HTR-8/SVneo (cell line): ENCODE measurements around the gene CD38.
"Not testable (repeated sequence)": the region's sequence is repeated elsewhere in the genome, so short reads cannot be mapped to it uniquely, and the experiment has no call there.

ENCODE experiments used
- DNase-seq: peaks from one replicate; pipeline ENCODE4 v3.0.0; 2011; ENCODE audit warnings: low spot score, mixed read lengths; ENCODE audit not compliant: insufficient read length
- FAIRE-seq: peaks from 2 replicates; lab custom pipeline; 2011; peaks lifted over from hg19 to GRCh38; lab: Jason Lieb, UNC

The CD38 gene

DNA sequence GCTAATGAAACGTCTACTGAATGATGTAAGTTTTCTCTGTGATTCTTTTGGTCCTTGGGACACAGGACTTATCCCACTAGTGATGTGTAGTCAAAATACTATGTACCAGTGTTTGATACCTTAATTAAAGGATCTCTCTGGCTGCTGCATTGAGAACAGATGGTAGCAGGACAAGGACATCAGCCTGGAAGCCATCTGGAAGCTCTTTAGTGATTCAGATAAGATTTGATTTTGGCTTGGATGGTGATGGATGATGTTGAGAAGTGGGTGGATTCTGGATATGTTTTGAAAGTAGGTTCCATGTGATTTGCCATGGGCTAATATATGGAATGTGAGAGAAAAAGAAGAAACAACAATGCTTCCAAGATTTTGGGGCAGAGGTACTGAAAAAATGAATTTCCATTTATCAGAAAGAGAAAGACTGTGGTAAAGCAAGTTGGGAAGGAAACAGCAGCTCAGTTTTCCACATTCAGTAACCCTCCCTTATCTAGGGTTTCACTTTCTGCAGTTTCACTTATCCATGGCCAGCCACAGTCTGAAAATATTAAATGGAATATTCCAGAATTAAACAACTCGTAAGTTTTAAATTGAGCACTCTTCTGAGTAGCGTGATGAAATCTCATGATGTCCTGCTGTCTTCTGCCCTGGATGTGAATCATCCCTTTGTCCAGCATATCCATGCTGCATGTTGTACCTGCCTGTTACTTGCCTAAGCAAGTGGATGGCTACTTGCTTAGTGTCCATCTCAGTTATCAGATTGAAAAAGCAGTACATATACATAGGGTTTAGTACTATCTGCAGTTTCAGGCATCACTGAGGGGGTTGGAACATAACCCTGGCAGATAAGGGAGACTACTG is 15.6 kb downstream of the CD38 start:
- FAIRE-seq (no peak), DNase-seq (no peak)

DNA sequence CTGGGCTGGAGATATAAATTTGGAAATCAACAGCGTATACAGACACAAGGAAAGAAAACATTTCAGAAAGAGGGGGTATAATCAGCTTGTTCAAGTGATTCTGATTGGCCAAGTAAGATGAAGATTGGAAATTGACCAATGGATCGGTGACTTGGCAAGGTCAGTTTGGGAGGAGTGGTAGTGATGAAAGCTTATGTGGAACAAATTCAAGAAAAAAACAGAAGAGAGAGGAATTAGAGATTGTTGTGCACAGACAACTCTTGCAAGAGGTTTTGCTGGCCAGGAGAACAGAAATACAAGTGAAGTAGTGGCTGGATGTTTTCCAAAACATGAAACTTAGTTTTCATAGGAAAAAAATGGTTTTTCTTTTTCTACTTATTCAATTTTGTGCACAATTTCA is 16.3 kb downstream of the CD38 start:
- no peak for FAIRE-seq
- no peak for DNase-seq

DNA sequence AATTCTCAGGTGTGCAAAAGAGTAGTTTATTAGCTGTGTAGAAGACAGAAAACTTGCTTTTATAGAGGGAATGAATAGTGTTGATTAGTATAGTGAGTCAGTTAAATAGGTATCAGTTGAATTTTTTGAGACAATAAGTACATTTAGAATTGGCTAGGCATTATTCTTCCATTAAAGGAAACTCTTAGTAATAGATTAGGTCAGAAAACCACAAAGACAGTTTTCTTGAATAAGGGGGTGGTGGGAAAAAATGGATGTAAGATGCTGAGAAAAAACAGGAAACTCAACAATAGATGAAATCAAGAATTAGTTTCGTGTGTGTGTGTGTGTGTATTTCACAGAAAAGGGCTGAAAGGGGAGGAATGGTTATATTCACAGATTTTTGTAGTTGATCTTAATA is 16.8 kb downstream of the CD38 start:
- FAIRE-seq = no peak
- no peak for DNase-seq

DNA sequence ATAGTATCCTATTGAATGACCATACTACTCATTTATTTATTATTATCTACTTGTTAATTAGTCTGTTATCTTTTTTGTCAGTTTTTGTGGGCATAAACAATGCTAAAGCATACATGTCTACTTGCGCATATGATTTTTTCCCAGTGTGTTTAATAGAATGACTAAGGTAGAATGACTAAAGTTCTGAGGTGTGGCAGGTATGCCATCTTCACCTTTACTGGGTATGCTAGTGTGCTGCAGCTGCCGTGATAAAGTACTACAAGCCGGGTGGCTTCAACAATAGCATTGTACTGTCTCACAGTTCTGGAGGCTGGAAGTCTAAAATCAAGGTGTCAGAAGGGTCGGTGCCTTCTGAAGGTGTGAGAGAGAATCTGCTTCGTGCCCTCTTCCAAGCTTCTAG is 19.2 kb downstream of the CD38 start:
- FAIRE-seq = no peak
- no peak for DNase-seq

DNA sequence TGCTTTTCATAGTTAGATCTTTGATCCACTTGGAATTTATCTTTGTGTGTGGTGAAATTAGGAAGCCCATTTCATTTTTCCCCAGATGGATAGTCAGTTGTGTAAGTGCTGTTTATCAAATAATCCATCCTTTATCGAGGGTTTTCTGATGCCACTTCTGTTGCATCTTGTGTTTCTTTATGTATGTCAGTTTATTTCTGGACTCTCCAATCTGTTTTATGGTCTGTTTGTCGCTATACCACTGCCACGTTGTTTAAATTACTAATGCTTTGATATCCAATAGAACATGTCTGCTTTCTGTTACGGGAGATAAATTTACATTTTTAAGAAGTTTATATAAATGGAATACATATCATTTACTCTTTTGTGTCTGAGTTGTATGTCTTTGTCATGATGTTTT is 21.0 kb downstream of the CD38 start:
- FAIRE-seq = no peak

DNA sequence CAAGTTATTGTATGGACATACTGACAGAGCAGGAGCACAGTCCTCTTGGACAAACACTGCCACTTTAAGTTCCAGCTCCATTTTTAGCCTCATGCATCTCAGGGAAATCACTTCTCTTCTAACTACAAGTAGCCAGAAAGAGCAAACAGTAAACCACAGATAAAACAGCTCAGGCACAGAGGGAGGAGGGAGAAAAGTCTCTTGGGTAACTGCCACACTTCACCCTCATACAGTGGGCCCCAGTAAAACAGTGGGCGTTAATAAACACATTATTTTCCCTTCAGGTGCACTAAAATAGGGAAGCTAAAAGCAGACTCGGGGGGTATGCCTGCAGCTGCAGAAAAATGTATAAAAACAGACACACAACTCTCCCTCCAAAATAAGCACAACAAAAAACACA is 21.6 kb downstream of the CD38 start:
- DNase-seq (no peak), FAIRE-seq (no peak)

More for the DNA sequence above, 21.0 kb downstream of the CD38 start:
- DNase-seq = no peak

DNA sequence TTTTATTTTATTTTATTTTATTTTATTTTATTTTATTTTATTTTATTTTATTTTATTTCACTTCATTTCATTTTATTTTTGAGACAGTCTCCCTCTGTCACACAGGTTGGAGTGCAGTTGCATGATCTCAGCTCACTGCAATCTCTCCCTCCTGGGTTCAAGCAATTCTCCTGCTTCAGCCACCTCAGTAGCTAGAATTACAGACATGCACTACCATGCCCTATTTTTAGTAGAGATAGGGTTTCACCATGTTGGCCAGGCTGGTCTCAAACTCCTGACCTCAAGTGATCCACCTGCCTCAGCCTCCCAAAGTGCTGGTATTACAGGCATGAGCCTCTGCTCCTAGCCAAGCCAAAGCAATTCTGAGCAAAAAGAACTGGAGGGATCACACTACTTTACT is 24.4 kb downstream of the CD38 start:
- not testable (repeated sequence) for DNase-seq, FAIRE-seq

DNA sequence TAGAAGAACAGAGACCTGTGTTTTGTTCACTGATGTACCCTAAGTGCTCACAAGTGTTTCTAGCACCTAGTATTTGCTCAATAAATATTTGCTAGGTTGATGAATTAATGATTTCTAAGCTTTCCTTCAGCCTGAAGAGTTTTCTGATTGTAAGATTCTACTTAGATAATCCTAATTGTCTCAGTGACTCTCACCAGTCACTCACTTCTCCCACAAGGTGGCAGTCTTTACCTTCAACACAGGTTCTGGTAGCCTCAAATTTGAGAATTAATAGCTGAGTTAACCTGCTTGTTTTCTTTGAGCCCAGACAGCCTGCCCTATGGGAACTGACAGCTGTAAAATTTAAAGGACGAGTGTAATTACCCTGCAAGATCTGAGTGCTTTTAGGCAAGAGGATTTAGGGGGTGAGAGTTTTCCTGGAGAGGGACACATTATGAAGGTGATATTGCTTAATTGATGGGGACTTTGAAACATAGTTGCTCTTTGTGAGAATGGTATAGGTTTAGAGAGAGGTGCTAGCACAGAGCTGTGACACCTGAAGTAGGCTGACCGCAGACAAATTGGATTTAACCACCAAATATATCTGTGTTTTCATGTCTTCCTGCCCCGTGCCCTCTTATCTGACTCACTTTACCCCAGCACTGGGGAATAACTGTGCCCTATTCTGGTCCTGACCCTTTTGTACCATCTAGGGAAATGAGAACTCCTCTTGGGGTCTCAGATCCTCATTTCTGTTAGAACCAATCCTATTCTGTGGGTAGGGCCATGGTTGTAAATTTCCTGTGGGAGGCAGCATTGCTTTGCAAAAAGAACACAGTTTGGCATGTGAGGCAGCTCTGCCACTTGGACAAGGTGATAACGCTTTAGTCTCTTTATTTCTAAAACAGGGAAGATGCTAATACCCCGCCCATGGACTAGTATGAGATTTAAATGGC is 27.7 kb downstream of the CD38 start:
- FAIRE-seq (no peak), DNase-seq (peak; percentile 49)

DNA sequence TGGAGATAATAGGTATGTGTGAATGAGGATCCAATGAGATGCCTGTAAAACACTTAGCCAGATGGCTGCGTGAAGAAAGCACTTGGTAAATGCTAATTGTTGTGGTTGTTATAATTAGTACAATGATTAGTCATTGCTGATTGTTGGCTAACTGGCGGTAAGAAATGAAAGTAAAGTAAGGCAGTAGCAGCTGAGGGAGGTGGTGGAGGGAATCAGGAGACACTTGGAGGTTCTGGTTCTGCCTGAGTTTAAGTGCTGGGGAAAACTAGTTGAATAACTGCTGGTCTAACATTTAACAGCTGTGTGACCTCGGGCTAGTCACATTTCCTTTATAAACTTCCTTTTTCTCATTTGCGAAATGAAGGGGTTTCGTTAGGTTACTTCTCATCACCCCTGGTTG is 30.9 kb downstream of the CD38 start:
- DNase-seq = no peak
- no peak for FAIRE-seq

DNA sequence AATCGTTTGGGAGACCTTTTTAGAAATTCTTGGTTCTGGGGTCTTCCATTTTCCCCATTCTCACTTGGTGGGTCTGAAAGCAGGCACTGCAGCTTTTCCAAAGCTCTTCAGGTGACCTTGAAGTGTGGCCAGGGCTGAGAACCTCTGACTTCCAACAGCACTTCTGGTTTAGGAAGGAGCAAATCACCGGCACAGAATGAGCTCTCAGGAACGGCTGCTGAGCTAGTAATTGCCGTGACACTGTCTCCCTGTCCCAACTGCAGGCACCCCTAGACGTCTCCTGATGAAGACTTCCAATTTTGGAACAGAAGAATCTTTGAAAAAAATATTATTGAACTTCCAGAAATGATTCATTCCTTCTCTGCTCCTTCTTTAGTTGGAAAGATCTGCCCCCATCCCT is 31.3 kb downstream of the CD38 start:
- FAIRE-seq (no peak), DNase-seq (no peak)

DNA sequence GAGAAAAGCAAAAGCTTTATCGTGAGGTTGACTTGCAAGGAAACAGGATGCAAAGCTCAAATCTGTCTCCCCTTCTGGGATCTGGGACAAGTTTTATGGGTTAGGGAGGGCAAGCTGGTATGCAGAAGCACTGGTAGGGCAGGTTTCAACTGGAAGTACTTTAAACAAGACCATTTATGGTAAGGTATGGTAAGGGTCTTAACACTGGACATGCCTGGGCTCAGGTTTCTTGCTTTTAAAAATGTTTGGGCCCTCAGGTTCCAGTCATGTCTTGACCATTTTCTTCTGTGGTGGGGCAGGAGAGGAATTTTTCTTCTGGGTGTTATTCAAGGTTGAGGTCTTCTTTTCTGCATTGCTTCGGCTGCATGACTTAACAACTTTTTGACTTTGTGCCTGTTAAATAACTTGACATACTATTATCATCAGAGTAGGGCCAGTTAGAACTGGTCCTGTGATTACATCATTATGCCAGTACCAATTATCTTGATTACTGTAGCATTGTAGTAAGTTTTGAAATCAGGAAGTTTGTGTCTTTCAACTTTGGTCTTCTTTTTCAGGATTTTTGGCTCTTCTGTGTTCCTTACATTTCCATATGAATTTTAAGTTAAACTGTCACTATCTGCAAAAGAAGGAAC is 33.7 kb downstream of the CD38 start:
- DNase-seq (no peak), FAIRE-seq (no peak)

DNA sequence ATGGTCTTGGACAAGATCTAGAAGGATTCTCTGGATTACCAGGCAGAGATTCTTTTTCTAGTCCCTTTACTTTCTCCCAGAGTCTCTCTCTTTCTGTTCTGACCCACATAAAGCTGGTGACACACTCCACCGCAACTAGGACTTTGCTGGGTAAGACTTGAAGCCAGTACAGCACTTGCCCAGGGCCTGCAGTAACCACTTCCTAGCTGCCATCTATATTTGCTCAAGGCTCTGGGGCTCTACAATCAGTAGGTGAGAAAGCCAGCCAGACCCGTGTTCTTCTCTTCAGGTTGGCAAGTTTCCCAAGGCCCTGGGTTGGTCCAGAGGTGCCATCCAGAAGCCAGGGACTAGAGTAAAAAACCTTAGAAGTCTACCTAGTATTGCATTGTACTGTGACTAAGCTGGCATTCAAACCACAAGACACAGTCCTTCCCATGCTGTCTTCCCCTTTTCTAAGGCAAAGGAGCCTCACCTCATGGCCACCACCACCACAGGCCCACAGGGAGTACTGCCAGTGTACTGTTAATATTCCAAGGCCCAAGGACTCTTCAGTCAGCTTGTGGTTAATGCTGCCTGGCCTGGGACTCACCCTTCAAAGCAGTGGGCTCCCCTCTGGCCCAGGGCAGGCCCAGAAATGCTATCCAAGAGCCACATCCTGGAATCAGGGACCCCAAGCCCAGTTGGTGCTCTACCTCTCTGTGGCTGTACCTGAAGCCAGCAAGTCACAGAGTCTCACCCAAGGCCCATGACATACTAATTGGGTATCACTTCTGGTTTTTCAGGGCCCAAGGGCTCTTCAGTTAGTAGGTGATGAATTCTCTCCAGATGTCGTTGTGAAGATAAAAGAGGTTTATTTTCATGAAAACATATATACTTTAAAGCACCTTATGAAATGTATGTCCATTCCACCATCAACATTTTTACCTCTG is 54.7 kb downstream of the CD38 start:
- no peak for DNase-seq

DNA sequence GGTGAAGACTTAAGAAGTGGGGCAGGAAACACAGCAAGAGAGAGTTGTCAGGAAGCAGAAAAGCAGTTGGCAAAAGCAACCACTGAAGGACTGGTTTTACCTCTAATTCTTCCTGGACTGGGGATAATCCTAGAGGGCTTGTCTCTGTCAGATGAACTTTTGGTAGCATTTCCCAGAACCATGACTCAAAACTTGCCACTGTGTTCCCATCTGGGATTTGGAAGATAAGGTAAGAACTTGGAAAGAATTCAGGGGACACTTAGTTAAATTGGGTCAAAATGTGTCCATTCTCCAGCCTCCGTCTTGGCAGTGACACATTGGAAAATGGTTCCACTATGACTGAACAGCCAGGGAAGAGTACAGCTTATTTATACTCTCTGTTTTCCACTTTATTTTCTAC is 55.7 kb downstream of the CD38 start:
- DNase-seq (no peak), FAIRE-seq (no peak)

More for the DNA sequence above, 54.7 kb downstream of the CD38 start:
- no peak for FAIRE-seq

DNA sequence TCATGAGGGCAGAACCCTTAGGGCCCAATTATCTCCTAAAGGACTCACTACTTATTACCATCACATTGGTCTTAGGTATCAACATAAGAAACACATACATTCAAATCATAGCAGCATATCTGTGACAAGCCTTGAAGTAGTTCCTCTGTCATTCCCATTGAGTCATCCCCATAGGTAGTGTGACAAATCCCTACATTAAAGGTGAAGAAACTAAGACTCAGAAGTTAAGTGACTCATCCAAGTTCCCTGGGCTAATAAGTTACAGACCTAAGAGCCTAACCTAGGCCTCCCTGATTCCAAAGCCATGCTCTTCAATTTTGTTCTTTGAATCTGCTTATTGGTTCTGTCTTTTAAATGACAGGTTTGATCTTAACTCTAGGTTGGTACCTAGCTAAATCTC is 58.2 kb downstream of the CD38 start:
- DNase-seq (no peak), FAIRE-seq (no peak)

DNA sequence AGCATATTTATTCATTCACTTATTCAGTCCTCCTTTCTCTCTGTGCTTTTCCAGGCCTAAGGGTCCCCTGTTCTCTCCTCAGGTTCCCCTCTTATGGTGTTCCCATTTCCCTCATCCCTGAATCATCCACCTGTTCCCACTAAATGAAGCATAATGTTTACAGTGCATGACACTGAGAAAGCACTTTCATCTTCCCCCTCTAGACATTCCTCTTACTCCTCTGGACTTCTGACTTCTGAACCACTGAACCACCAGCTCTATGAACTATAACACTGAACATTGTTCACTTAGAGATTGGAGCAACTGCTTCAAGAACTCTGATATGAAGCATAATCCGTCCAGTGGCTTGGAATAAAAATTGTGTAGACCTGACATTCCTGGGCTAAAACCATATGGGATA is 59.5 kb downstream of the CD38 start:
- DNase-seq = no peak
- no peak for FAIRE-seq

DNA sequence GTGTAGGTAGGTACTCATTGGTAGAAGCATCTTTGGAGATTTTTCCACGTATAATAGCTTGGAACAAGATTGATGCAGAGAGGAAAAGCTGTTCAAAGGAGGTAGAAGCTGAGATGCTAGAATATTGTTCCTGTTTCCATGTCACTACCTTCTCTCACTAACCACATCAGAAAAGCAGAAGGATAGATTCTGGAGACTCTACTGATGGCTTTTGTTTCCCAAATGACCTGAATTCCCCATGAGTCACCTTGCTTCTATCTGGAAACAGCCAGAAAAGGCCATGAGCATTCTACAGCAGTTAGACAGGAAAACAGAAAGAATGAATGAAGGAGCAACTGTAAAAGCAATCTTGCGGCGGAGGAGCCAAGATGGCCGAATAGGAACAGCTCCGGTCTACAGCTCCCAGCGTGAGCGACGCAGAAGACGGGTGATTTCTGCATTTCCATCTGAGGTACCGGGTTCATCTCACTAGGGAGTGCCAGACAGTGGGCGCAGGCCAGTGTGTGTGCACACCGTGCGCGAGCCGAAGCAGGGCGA is 63.1 kb downstream of the CD38 start:
- DNase-seq, FAIRE-seq: not testable (repeated sequence)

DNA sequence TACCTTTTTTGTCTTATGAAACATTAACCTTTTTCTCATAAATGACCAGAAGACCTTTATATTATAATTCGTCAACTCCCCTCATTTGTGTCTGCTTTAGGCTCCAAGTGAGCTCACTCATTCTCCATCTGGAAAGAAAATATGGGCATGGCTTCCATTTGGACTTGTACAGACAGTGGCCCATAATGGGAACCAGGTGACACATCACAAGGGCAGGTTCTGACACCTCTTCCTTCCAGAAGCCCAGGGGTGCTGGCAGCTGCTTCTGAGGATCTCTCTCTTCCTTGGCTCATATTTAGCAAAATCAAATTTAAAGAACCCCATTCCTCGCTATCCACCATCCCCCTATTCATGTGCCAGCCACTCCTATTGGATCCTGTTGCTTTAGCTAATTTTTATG is 69.6 kb downstream of the CD38 start:
- no peak for DNase-seq
- FAIRE-seq = no peak

DNA sequence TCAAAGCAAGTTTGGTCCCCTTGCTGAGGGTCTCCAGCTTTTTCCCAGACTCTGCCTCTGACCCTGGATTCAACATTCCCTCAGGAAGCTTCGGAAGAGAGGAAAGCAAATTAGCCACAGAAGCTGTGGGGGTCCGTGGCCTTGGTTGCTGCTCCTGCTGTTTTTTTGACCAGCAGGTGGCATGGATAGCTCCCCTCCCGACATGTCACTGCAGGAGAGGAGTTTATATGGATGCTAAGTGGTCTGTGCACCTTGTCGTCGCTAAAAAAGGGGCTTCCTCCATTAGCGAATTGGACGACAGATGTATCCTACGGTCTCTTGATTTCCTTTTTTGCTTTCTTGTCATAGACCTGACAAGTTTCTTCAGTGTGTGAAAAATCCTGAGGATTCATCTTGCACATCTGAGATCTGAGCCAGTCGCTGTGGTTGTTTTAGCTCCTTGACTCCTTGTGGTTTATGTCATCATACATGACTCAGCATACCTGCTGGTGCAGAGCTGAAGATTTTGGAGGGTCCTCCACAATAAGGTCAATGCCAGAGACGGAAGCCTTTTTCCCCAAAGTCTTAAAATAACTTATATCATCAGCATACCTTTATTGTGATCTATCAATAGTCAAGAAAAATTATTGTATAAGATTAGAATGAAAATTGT is 70.2 kb downstream of the CD38 start:
- FAIRE-seq (no peak), DNase-seq (no peak)

DNA sequence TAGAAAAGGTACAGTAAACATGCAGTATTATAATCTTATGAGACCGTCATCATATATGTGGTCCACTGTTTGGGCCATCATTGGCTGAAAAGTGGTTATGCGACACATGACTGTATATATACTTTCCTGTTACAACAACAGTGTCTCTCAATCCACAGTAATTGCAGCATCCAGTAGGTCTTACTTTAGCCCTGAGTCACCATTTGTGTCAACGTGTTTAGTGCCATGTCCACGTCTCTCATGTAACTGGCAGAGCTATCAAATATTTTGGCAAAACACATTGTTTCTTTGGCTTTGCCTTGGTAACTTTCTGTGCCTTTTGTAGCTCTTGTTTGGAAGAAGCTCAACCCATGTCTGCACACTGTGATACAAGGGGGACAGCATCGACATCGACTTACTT is 73.8 kb downstream of the CD38 start:
- FAIRE-seq = no peak
- DNase-seq = no peak
